Upper lobe of left lung (tissue), 4 donors: ENCODE data around the gene LIMCH1.

ENCODE experiments used
- CTCF ChIP-seq, 6 experiments: fragments of 450-650 bp in 4 of 6; fragments of 200-600 bp in 2 of 6; sonication (generic) in 2 of 6; IDR thresholded peaks; one replicate each; pipeline ENCODE4 v1.5.1; 2016 to 2019; ENCODE audit warnings: antibody characterized with exemption in 6 of 6
- EP300 ChIP-seq, 4 donors: sonication (generic); formaldehyde crosslinking; IDR thresholded peaks; one replicate each; pipeline ENCODE4 v1.5.1; 2017; ENCODE audit warnings: antibody characterized with exemption in 4 of 4, control low read depth in 2 of 4
- POLR2A ChIP-seq, 4 donors: fragments of 450-650 bp; IDR thresholded peaks; one replicate each; pipeline ENCODE4 v1.5.1; 2016 to 2017; ENCODE audit warnings: antibody characterized with exemption in 4 of 4, mild to moderate bottlenecking in 2 of 4
- POLR2AphosphoS5 ChIP-seq, 2 donors: sonication (generic); formaldehyde crosslinking; IDR thresholded peaks; one replicate each; pipeline ENCODE4 v1.5.1; 2017; ENCODE audit warnings: antibody characterized with exemption in 2 of 2

- TF ChIP-seq CTCF (IDR thresholded peaks at IDR 0.05), result no peak
- TF ChIP-seq POLR2A (IDR thresholded peaks at IDR 0.05), result no peak
- no peak for TF ChIP-seq POLR2AphosphoS5 (IDR thresholded peaks at IDR 0.05)
- no peak for TF ChIP-seq EP300 (IDR thresholded peaks at IDR 0.05)
Measured at GRCh38 chr4:41542526-41543275, 4.7 kb downstream of the LIMCH1 start.
